DOHH2 (cell line): Measurements from ENCODE around the gene TMEM9.
A peak's percentile ranks its signal among the peaks of the same experiment; 100 is the strongest.

Experiments
- CTCF ChIP-seq: fragments of 200-600 bp; sonication (generic); IDR thresholded peaks from one replicate; pipeline ENCODE4 v1.5.1; 2014; ENCODE audit warnings: antibody characterized with exemption, mild to moderate bottlenecking, low read depth, low read length; ENCODE audit not compliant: poor library complexity, severe bottlenecking
- EZH2phosphoT487 ChIP-seq: fragments of 200-600 bp; sonication (generic); IDR thresholded peaks from 2 replicates; pipeline ENCODE4 v1.6.1; 2017; ENCODE audit warnings: borderline replicate concordance, mild to moderate bottlenecking, antibody characterized with exemption, low read length, moderate library complexity, mixed read lengths

DNA sequence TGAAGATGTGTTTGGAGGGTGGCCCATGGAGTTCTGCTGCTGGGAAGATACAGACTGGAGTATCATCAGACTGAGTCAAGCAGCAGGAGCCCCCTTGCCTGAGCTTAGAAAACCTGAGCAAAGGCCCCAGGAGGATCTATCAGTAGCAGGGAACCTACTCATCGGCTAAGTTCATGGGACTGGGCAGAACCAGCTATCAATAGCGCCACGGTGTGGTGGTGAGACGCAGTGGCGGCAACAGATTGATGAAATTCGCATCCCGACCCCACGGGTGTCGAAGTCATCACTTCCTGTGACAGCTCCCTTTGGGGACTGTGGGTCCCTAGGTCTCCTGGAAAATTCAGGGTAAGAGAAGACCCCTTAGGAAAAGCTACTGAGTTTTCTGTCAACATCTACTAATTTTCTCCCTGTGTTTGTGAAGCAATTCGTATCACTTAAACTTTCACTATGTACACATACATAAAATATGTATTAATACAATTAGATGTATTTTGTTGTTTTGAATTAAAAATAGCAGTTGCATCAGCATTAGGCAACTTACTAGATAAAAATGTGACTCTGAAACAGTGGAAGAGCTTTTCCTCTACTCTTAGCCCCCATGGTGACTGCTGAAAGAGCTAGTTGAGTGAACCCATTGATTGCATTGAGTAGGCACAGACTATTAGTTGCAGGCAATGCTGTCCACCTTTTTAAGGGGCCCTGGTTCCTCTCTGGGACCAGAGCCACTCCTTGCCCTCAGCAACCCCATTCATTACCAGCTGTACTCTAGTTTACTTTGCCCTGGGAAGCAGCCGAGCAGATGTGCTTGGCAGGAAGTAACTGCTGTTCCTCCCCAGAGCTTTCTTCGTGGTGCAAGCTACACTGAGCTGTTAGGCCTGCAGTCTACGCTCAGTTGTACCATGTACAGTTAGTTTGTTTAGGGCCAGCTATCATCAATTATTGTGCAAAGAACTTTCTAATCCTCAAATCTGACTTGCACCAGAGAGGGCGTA, 34.8 kb downstream of the TMEM9 start:
- TF ChIP-seq CTCF (peak; percentile 72), EZH2phosphoT487 (no peak)
